ENCODE data around the gene EBF3. TPM values are rescaled to one million over a fixed set of nuclear protein-coding genes. Genes with fewer than 3 reads are reported as not detected.

EBF3 gene
- total and polyA plus RNA-seq, 3 experiments from 2014 or later = not detected

DNA sequence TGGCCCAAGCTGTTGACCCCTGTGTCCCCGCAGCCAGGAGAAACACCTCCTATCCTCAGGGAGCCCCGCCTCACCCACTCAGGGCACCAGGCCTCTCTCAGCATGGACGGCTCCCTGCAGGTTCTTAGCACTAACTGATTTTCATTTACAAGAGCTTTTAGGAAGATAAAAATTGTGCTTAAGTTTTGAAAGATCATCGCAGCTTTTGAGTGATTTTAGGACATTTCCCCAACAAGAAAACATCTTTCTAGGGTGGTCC lies 22.1 kb downstream of the EBF3 start:
- ChIA-PET CTCF (no interaction called here), POLR2A (no interaction called here)
- Mint-ChIP-seq H3K27me3 (peaks cover 2 to 31% of the 10 kb centered on the region in 2 donors), H3K36me3 (no peaks in the 10 kb centered on the region), H3K4me3 (no peak overlapping the region), H3K4me1 (no peaks in the 10 kb centered on the region), H3K9me3 (no peaks in the 10 kb centered on the region), H3K27ac (no peak overlapping the region)
- Histone ChIP-seq H3K27me3 (ENCODE audit: insufficient read depth, low read length, poor library complexity, severe bottlenecking) (no peaks in the 10 kb centered on the region), H3K27ac (ENCODE audit: low read depth, low read length) (no peak overlapping the region), H3K36me3 (ENCODE audit: insufficient read depth, low read length) (no peaks in the 10 kb centered on the region), H3K4me3 (ENCODE audit: low read length) (no peak overlapping the region), H3K4me1 (ENCODE audit: insufficient read depth, low read length) (no peaks in the 10 kb centered on the region), H3K9me3 (ENCODE audit: low read length) (no peaks in the 10 kb centered on the region)
- no peak for DNase-seq

GRCh38 chr10:129941199-129942018 lies 22.7 kb downstream of the EBF3 start:
- Mint-ChIP-seq H3K27me3 (peaks cover 2 to 29% of the 10 kb centered on the region in 2 donors), H3K4me3 (no peak overlapping the region), H3K36me3 (no peaks in the 10 kb centered on the region), H3K27ac (no peak overlapping the region), H3K9me3 (no peaks in the 10 kb centered on the region), H3K4me1 (no peaks in the 10 kb centered on the region)
- Histone ChIP-seq H3K4me3 (ENCODE audit: low read length) (no peak overlapping the region), H3K9me3 (ENCODE audit: low read length) (no peaks in the 10 kb centered on the region), H3K27me3 (ENCODE audit: insufficient read depth, low read length, poor library complexity, severe bottlenecking) (no peaks in the 10 kb centered on the region), H3K27ac (ENCODE audit: low read depth, low read length) (no peak overlapping the region), H3K36me3 (ENCODE audit: insufficient read depth, low read length) (no peaks in the 10 kb centered on the region), H3K4me1 (ENCODE audit: insufficient read depth, low read length) (no peaks in the 10 kb centered on the region)
- POLR2A ChIA-PET = no interaction called here
- CTCF ChIA-PET = no interaction called here
- DNase-seq = no peak

GRCh38 chr10:129940617-129941198 lies 23.4 kb downstream of the EBF3 start:
- no peaks in the 10 kb centered on the region for H3K4me1 Mint-ChIP-seq

DNA sequence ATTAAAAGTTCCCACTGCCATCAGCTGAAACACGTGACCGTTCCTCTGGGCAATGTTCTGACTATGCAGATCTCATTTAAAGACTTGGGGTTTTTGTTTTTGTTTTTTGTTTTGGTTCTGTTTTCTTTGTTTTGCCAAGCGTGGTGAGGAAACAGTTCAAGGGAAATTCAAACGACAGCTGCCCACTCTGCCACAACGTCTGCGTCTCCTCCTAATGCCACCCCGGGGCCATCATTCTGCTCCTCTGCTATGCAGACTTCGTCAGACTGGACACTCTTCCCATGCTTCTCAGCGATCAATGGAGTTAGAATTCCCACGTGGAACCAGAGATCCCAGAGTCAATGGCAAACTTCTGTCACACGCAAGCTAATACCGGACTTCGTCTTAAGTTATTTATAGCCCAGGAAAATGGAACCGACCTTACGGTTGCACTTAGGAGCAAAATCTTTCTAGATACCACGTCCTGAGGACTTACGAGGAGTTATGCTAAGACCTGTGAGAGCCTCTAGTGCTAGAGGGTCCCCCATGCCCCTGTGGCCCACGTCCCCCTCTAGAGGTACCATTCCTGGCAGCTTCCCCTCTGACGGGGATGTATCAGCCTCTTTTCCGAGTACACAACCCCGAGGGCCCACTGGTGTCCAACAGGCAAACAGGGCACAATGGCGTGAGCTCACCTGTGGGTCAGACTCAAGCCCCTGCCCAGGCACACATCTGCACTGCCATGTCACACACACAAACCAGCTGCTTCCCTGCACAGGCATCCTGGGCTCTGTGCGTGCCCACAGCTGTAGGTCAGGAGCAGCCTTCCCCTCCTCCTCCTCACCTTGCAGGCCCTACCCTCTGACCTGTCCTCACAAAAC lies 24.4 kb downstream of the EBF3 start:
- H3K36me3 Mint-ChIP-seq = no peaks in the 10 kb centered on the region
- Histone ChIP-seq H3K27ac (ENCODE audit: low read depth, low read length) (no peak overlapping the region), H3K4me1 (ENCODE audit: insufficient read depth, low read length) (no peaks in the 10 kb centered on the region), H3K4me3 (ENCODE audit: low read length) (no peak overlapping the region), H3K27me3 (ENCODE audit: insufficient read depth, low read length, poor library complexity, severe bottlenecking) (no peaks in the 10 kb centered on the region), H3K36me3 (ENCODE audit: insufficient read depth, low read length) (no peaks in the 10 kb centered on the region), H3K9me3 (ENCODE audit: low read length) (no peaks in the 10 kb centered on the region)
- no peak for DNase-seq
- H3K27me3 Mint-ChIP-seq = peaks cover 2 to 17% of the 10 kb centered on the region in 2 donors
- no peak overlapping the region for H3K27ac Mint-ChIP-seq
- no peaks in the 10 kb centered on the region for H3K4me1 Mint-ChIP-seq
- CTCF ChIA-PET = interaction anchor here (1.2 kb wide), 1 partner anchor 12 kb away, joined by 3 read pairs; no protein-coding TSS in a partner anchor
- no peaks in the 10 kb centered on the region for H3K9me3 Mint-ChIP-seq
- POLR2A ChIA-PET = no interaction called here
- no peak overlapping the region for H3K4me3 Mint-ChIP-seq

More at GRCh38 chr10:129940617-129941198, 23.4 kb downstream of the EBF3 start:
- H3K4me1 ChIP-seq (ENCODE audit: insufficient read depth, low read length) = no peaks in the 10 kb centered on the region
- POLR2A ChIA-PET = no interaction called here
- H3K9me3 ChIP-seq (ENCODE audit: low read length) = no peaks in the 10 kb centered on the region
- CTCF ChIA-PET = interaction anchor here (1.2 kb wide), 1 partner anchor 11 kb away, joined by 3 read pairs; no protein-coding TSS in a partner anchor
- no peak for DNase-seq
- Mint-ChIP-seq H3K27ac (no peak overlapping the region), H3K27me3 (peaks cover 2 to 24% of the 10 kb centered on the region in 2 donors), H3K4me3 (no peak overlapping the region), H3K9me3 (no peaks in the 10 kb centered on the region), H3K36me3 (no peaks in the 10 kb centered on the region)
- H3K4me3 ChIP-seq (ENCODE audit: low read length) = no peak overlapping the region
- H3K36me3 ChIP-seq (ENCODE audit: insufficient read depth, low read length) = no peaks in the 10 kb centered on the region
- no peak overlapping the region for H3K27ac ChIP-seq (ENCODE audit: low read depth, low read length)
- H3K27me3 ChIP-seq (ENCODE audit: insufficient read depth, low read length, poor library complexity, severe bottlenecking) = no peaks in the 10 kb centered on the region

- Mint-ChIP-seq H3K9me3 (no peaks in the 10 kb centered on the region), H3K36me3 (no peaks in the 10 kb centered on the region), H3K27ac (no peak overlapping the region), H3K4me3 (no peak overlapping the region), H3K27me3 (peaks cover 2 to 19% of the 10 kb centered on the region in 2 donors), H3K4me1 (no peaks in the 10 kb centered on the region)
- Histone ChIP-seq H3K4me3 (ENCODE audit: low read length) (no peak overlapping the region), H3K36me3 (ENCODE audit: insufficient read depth, low read length) (no peaks in the 10 kb centered on the region), H3K27ac (ENCODE audit: low read depth, low read length) (no peak overlapping the region), H3K27me3 (ENCODE audit: insufficient read depth, low read length, poor library complexity, severe bottlenecking) (no peaks in the 10 kb centered on the region), H3K9me3 (ENCODE audit: low read length) (no peaks in the 10 kb centered on the region), H3K4me1 (ENCODE audit: insufficient read depth, low read length) (no peaks in the 10 kb centered on the region)
- CTCF ChIA-PET = no interaction called here
- no peak for DNase-seq
- POLR2A ChIA-PET = no interaction called here
Observed at GRCh38 chr10:129938460-129938859, 25.6 kb downstream of the EBF3 start.

- Histone ChIP-seq H3K9me3 (ENCODE audit: low read length) (no peaks in the 10 kb centered on the region), H3K4me1 (ENCODE audit: insufficient read depth, low read length) (no peaks in the 10 kb centered on the region), H3K4me3 (ENCODE audit: low read length) (no peak overlapping the region), H3K36me3 (ENCODE audit: insufficient read depth, low read length) (no peaks in the 10 kb centered on the region), H3K27me3 (ENCODE audit: insufficient read depth, low read length, poor library complexity, severe bottlenecking) (no peaks in the 10 kb centered on the region), H3K27ac (ENCODE audit: low read depth, low read length) (no peak overlapping the region)
- Mint-ChIP-seq H3K9me3 (no peaks in the 10 kb centered on the region), H3K27ac (no peak overlapping the region), H3K4me1 (no peaks in the 10 kb centered on the region), H3K36me3 (no peaks in the 10 kb centered on the region), H3K4me3 (no peak overlapping the region), H3K27me3 (peaks cover 2 to 19% of the 10 kb centered on the region in 2 donors)
- no peak for DNase-seq
- POLR2A ChIA-PET = no interaction called here
- CTCF ChIA-PET = no interaction called here
Observed at GRCh38 chr10:129937351-129937751, 26.7 kb downstream of the EBF3 start.

DNA sequence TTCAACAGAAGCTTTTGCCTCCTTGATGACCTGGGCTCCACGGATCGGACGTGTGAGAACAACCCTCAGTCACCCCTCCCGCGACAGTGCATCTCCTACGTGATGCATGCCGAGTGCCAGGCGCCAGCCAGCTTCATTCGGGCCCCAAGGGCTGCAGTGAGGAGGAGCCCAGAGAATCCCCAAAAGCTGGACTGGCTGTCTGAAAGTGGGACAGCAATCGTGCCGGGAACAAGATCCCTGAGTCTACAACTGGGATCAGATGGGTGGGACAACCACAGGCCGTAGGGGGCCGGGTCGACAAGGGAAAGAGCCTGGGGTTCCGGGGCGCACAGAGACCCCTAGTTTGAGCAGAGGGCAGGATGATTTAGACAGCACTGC lies 27.2 kb downstream of the EBF3 start:
- no peaks in the 10 kb centered on the region for H3K9me3 ChIP-seq (ENCODE audit: low read length)
- Mint-ChIP-seq H3K27ac (no peak overlapping the region), H3K27me3 (peaks cover 2 to 19% of the 10 kb centered on the region in 2 donors), H3K4me3 (no peak overlapping the region), H3K4me1 (no peaks in the 10 kb centered on the region), H3K9me3 (no peaks in the 10 kb centered on the region), H3K36me3 (no peaks in the 10 kb centered on the region)
- no peak overlapping the region for H3K27ac ChIP-seq (ENCODE audit: low read depth, low read length)
- no peaks in the 10 kb centered on the region for H3K4me1 ChIP-seq (ENCODE audit: insufficient read depth, low read length)
- CTCF ChIA-PET = no interaction called here
- no peaks in the 10 kb centered on the region for H3K27me3 ChIP-seq (ENCODE audit: insufficient read depth, low read length, poor library complexity, severe bottlenecking)
- no peak for DNase-seq
- H3K4me3 ChIP-seq (ENCODE audit: low read length) = no peak overlapping the region
- POLR2A ChIA-PET = no interaction called here
- H3K36me3 ChIP-seq (ENCODE audit: insufficient read depth, low read length) = no peaks in the 10 kb centered on the region

GRCh38 chr10:129936266-129936922 lies 27.7 kb downstream of the EBF3 start:
- no peak for DNase-seq
- no peaks in the 10 kb centered on the region for H3K9me3 Mint-ChIP-seq
- no peak overlapping the region for H3K27ac Mint-ChIP-seq
- no peaks in the 10 kb centered on the region for H3K4me1 Mint-ChIP-seq
- POLR2A ChIA-PET = interaction anchor here (0.7 kb wide), 1 partner anchor 1007 kb away, joined by 6 read pairs; no protein-coding TSS in a partner anchor
- Histone ChIP-seq H3K27me3 (ENCODE audit: insufficient read depth, low read length, poor library complexity, severe bottlenecking) (no peaks in the 10 kb centered on the region), H3K27ac (ENCODE audit: low read depth, low read length) (no peak overlapping the region), H3K9me3 (ENCODE audit: low read length) (no peaks in the 10 kb centered on the region), H3K4me1 (ENCODE audit: insufficient read depth, low read length) (no peaks in the 10 kb centered on the region), H3K4me3 (ENCODE audit: low read length) (no peak overlapping the region), H3K36me3 (ENCODE audit: insufficient read depth, low read length) (no peaks in the 10 kb centered on the region)
- H3K27me3 Mint-ChIP-seq = peaks cover 2 to 19% of the 10 kb centered on the region in 2 donors
- H3K4me3 Mint-ChIP-seq = no peak overlapping the region
- CTCF ChIA-PET = no interaction called here
- no peaks in the 10 kb centered on the region for H3K36me3 Mint-ChIP-seq
